GM12872 (cell line): ENCODE measurements around the gene ZNF638.

Experiments
- CTCF ChIP-seq: IDR thresholded peaks from 3 replicates; pipeline ENCODE4 v1.5.1; 2011; ENCODE audit warnings: low read depth, mild to moderate bottlenecking, low read length, moderate library complexity; ENCODE audit not compliant: insufficient read depth

The ZNF638 gene

GRCh38 chr2:71353248-71353647 is 21.7 kb downstream of the ZNF638 start:
- no peak for TF ChIP-seq CTCF

GRCh38 chr2:71358931-71359671 is 27.5 kb downstream of the ZNF638 start:
- TF ChIP-seq CTCF, result no peak

- TF ChIP-seq CTCF, result no peak
Observed at GRCh38 chr2:71360434-71360975, 28.9 kb downstream of the ZNF638 start.

- TF ChIP-seq CTCF, result no peak
Observed at GRCh38 chr2:71361631-71362030, 30.0 kb downstream of the ZNF638 start.

GRCh38 chr2:71362447-71362846 is 30.9 kb downstream of the ZNF638 start:
- TF ChIP-seq CTCF, result no peak

- TF ChIP-seq CTCF, result no peak
Observed at GRCh38 chr2:71370015-71370414, 38.4 kb downstream of the ZNF638 start.

GRCh38 chr2:71372042-71372441 is 40.5 kb downstream of the ZNF638 start:
- no peak for TF ChIP-seq CTCF

- TF ChIP-seq CTCF, result no peak
Observed at GRCh38 chr2:71379086-71379485, 47.5 kb downstream of the ZNF638 start.
